ENCODE data around the gene TMEM63B.
"Not testable (repeated sequence)": the region's sequence is repeated elsewhere in the genome, so short reads cannot be mapped to it uniquely, and the experiment has no call there.

Gene TMEM63B

DNA sequence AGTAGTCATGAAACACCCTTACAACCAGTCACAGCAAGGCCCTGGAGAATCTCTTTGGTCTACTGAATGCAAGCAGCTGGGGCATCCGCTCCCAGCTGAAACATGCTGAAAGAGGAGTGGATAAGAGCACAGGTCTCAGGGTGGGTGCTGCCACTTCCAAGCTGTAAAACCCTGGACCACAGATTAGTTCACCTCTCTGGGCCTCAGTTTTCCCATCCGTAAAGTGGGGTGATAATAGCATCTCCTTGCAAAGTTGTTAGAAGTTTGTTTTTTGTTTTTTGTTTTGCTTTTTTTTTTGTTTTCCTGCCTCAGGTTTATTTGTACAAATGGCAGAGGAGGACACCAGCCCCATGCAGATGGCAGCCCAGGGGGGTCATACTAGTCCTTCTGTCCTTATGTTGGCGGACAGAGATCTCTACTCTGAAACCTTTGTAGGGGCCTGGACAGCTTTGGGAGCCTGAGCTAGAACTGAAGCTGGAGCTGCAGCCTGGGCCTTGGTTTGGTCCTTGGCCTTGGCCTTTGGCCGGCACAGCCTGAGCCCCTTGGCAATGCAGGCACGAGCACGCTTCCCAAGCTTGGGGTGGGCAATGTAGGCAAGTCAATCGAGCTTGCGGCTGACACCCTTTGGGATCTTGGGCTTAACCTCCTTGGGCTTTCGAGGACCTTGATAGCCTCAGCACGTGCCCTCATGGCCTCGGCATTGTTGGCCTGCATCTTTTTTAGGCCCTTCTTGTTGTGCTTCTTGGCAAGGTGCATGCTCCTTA, 38.3 kb upstream of the TMEM63B start:
- CTCF ChIA-PET = interaction anchor here (0.7 to 11.7 kb wide), 9 partner anchors 9 to 416 kb away, joined by 3 to 95 read pairs (median 7); no protein-coding TSS in a partner anchor
- DNase-seq (ENCODE audit: extremely low spot score) = no peak
- TF ChIP-seq, protein P1, sequence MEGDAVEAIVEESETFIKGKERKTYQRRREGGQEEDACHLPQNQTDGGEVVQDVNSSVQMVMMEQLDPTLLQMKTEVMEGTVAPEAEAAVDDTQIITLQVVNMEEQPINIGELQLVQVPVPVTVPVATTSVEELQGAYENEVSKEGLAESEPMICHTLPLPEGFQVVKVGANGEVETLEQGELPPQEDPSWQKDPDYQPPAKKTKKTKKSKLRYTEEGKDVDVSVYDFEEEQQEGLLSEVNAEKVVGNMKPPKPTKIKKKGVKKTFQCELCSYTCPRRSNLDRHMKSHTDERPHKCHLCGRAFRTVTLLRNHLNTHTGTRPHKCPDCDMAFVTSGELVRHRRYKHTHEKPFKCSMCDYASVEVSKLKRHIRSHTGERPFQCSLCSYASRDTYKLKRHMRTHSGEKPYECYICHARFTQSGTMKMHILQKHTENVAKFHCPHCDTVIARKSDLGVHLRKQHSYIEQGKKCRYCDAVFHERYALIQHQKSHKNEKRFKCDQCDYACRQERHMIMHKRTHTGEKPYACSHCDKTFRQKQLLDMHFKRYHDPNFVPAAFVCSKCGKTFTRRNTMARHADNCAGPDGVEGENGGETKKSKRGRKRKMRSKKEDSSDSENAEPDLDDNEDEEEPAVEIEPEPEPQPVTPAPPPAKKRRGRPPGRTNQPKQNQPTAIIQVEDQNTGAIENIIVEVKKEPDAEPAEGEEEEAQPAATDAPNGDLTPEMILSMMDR (IDR thresholded peaks at IDR 0.05; ENCODE audit: control extremely low read depth, extremely low read depth, low read depth, missing control alignments) = no peak
- POLR2A ChIA-PET = interaction anchor here (0.6 kb wide), 1 partner anchor 14 kb away, joined by 6 read pairs; no protein-coding TSS in a partner anchor

DNA sequence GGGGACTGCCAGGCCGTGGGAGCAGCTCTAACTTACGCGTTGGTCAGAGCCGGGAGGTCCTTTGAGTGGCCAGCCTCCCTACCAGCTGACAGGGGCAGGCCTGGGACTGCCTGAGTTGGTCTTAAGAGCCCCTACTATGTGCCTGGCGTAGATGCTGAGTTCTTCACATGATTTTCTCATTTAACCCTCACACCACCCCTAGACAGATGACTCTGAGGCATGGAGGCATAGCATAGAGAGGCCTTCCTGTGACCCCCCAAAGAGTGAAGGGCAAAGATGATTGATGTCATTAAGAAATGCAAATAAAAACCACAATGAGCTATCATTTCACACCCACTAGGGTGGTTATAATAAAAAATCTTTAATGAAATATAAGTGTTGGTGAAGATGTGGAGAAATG, 36.9 kb upstream of the TMEM63B start:
- TF ChIP-seq, protein P1 (IDR thresholded peaks at IDR 0.05; ENCODE audit: control extremely low read depth, extremely low read depth, low read depth, missing control alignments) = no peak
- ChIA-PET POLR2A (no interaction called here), CTCF (interaction anchor here (1.2 to 5.9 kb wide), 5 partner anchors 11 to 482 kb away, joined by 3 to 40 read pairs (median 4); no protein-coding TSS in a partner anchor)
- no peak for DNase-seq (ENCODE audit: extremely low spot score)

DNA sequence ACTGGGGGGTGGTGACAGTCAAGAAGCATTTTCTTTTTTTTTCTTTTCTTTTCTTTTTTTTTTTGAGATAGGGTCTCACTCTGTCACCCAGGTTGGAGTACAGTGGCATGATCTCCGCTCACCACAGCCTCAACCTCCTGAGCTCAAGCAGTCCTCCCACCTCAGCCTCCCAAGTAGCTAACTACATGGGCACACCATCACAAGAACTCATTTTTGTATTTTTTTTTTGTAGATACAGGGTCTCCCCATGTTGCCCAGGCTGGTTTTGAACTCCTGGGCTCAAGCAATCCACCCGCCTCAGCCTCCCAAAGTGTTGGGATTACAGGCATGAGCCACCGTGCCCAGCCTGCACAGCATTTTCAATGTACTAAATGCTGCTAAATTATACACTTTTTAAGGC, 36.0 kb upstream of the TMEM63B start:
- CTCF ChIA-PET = interaction anchor here (1.0 to 5.9 kb wide), 4 partner anchors 11 to 143 kb away, joined by 3 to 40 read pairs (median 5); no protein-coding TSS in a partner anchor
- DNase-seq (ENCODE audit: extremely low spot score); POLR2A ChIA-PET: not testable (repeated sequence)

DNA sequence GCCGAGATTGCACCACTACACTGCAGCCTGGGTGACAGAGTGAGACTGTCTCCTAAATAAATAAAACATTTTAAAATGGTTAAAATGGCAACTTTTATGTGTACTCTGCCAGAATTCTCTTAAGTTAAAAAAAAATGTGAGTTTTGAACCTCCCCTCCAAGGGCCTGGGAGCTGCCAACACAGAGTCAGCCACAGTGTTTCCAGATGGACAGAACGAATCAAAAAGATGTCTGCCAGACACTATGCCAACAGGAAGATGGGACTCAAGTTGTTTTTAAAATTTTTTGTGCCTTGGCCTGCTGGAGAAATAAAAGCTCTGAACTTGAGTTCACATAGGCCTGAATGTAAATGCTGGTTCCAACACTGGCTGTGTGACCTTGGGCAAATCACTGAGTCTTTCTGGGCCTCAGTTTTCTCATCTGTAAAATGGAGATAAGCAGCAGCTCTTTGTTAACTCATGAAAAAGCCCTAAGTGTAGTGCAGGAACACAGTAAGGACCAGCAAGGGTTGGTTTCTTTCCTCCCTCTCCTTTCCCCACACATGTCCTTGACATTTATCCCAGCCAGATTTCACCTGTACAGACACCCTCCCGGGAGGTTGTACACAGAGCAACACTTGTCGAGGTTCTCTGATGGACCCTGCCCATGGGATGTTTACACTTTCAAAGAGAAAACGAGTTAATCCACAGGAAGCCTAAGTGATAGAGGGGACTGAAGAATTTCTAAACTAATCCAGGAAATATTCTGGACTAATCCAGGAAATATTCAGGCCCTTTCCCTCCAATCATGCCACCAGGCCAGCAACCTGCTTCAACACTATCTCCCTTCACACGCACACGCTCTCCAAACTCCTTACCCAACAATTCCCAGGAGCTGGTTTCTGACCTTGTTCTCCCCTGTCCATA, 35.1 kb upstream of the TMEM63B start:
- TF ChIP-seq, protein P1 (IDR thresholded peaks at IDR 0.05; ENCODE audit: control extremely low read depth, extremely low read depth, low read depth, missing control alignments) = no peak
- CTCF ChIA-PET = interaction anchor here (1.0 to 5.9 kb wide), 3 partner anchors 11 to 142 kb away, joined by 3 to 40 read pairs (median 3); no protein-coding TSS in a partner anchor
- POLR2A ChIA-PET = no interaction called here
- no peak for DNase-seq (ENCODE audit: extremely low spot score)

DNA sequence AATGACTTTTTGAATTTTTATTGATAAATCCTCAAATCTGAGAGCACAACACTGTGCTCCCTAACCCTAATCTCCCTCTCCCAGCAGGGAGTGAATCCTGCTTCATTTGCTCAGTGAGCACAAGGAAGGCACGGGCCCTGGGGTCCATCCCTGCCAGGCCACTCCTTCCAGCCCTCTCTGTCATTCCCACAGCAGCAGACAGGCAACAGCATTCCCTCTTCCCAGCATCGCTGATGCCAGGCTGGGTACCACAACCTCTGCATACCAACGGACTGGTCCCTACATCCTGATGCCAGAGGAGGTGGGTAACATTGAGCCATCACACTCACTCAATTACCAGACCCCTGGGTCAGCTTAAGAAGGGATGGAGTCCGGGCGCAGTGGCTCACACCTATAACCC, 34.3 kb upstream of the TMEM63B start:
- TF ChIP-seq, protein P1 (IDR thresholded peaks at IDR 0.05; ENCODE audit: control extremely low read depth, extremely low read depth, low read depth, missing control alignments) = no peak
- ChIA-PET CTCF (interaction anchor here (5.9 kb wide), 1 partner anchor 14 kb away, joined by 40 read pairs; no protein-coding TSS in a partner anchor), POLR2A (interaction anchor here (0.7 kb wide), 1 partner anchor 35 kb away, joined by 11 read pairs; the partner anchor contains the start of gene TMEM63B)
- no peak for DNase-seq (ENCODE audit: extremely low spot score)

DNA sequence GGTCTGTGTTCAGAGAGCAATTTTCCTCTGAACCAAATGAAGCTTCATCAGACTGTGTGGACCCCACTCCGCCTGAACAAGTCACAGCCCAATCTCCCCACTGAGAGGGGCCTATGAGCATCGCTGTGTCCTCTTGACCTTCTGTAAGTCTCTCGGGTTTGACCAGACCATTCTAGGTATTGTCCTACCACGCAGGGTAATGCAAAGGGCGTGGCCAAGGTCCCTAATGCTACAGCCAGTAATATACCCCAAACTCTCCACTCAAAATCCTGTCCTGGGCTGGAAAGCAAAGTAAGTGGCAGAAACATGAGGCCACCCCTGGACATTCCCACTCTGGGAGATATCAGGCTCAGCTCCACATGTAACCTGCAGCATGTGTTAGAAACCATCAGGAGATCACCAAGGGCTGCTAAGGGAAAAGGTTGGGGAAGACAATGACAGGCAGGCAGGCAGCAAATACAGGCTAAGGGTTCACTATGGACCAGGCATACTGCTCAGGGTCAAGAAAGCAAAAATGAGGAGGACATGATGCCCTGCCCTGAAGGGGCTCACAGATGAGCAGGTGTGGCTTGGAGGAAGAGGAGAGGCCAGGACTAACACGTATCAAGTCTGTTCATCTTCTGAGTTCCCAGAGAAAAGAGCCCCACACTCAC, 33.5 kb upstream of the TMEM63B start:
- TF ChIP-seq, protein P1 (IDR thresholded peaks at IDR 0.05; ENCODE audit: control extremely low read depth, extremely low read depth, low read depth, missing control alignments) = no peak
- POLR2A ChIA-PET = interaction anchor here (0.7 kb wide), 2 partner anchors 34 to 147 kb away, joined by 9 to 11 read pairs; partner anchors contain the start of gene TMEM63B
- CTCF ChIA-PET = interaction anchor here (1.1 to 5.9 kb wide), 2 partner anchors 15 to 26 kb away, joined by 3 to 40 read pairs; no protein-coding TSS in a partner anchor
- no peak for DNase-seq (ENCODE audit: extremely low spot score)
